ENCODE results near the gene HDAC9.
A peak's percentile ranks its signal among the peaks of the same experiment; 100 is the strongest.
"Not testable (repeated sequence)": the region's sequence is repeated elsewhere in the genome, so short reads cannot be mapped to it uniquely, and the experiment has no call there.

Gene HDAC9

DNA sequence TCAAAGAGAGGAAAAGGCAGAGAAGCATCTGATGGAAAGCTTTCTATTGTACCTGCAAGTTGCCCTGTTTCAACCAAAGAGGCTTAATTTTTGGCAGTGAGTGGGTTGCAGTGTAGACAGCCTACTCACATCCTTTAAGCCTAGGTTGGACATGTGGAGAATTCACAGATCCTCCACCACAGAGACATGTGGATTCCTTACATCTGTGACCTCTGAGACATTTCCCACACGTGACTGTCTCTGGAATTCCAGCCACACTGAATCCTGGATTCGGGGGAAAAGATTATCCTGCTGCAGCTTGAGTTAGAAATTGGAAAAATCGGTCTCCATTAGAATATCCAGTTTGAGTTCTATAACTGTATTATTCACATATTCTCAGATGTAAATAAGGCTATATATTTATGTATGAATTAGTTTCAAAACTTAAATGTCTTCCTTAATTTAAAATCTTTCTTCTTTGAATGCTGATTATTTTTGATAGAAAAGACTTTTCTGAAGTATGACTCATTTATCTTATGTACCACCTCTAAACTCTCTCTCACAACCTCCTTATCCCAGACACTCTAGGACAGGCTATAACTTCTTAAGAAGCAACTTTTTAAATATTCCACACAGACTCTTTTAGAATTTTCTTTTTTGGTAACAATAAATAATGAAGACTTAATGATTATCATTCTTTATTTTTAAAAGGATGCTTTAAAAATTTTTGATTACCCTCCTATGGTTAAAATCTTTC lies 498.6 kb downstream of the HDAC9 start:
- DNase-seq: peak; percentile 6

DNA sequence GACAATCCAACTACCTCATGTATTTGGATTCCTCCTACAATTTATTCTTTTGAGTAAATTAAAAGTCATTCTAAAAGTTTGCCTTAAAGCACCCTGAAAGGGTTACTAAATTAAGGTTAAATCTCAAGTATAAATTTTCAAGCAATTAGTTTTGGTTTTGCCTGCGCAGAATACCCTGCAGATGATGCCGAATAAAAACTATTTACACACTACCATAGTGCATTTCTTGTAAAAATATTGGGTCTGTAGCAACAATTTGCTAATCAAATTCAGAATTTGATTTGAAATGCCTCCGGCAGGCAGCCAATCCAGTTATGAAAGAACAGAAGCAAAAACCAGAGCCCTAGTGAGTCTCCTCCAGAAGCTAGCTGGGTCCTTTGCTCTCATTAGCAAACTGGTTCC lies 499.7 kb downstream of the HDAC9 start:
- DNase-seq: no peak

DNA sequence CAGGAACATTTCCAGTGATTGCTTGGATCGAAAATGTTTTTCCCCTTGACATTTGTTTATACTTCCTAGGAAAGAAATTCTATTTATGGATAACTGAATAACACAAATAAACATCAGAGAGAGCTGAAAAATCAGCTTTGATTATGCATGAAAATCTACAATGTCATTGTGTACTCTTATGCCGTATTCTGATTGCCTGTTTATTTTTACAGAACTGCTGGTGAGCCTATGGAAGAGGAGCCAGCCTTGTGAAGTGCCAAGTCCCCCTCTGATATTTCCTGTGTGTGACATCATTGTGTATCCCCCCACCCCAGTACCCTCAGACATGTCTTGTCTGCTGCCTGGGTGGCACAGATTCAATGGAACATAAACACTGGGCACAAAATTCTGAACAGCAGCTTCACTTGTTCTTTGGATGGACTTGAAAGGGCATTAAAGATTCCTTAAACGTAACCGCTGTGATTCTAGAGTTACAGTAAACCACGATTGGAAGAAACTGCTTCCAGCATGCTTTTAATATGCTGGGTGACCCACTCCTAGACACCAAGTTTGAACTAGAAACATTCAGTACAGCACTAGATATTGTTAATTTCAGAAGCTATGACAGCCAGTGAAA lies 500.4 kb downstream of the HDAC9 start:
- no peak for DNase-seq

DNA sequence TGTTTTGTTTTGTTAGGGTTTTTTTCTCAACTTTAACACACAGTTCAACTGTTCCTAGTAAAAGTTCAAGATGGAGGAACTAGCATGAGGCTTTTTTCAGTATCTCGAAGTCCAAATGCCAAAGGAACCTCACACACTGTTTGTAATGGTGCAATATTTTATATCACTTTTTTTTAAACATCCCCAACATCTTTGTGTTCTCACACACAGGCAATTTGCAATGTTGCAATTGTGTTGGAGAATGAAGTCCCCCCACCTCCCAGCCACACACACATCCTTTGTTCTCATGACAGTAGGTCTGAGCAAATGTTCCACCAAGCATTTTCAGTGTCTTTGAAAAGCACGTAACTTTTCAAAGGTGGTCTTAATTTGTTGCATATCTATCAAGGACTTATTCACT lies 501.0 kb downstream of the HDAC9 start:
- DNase-seq: no peak

DNA sequence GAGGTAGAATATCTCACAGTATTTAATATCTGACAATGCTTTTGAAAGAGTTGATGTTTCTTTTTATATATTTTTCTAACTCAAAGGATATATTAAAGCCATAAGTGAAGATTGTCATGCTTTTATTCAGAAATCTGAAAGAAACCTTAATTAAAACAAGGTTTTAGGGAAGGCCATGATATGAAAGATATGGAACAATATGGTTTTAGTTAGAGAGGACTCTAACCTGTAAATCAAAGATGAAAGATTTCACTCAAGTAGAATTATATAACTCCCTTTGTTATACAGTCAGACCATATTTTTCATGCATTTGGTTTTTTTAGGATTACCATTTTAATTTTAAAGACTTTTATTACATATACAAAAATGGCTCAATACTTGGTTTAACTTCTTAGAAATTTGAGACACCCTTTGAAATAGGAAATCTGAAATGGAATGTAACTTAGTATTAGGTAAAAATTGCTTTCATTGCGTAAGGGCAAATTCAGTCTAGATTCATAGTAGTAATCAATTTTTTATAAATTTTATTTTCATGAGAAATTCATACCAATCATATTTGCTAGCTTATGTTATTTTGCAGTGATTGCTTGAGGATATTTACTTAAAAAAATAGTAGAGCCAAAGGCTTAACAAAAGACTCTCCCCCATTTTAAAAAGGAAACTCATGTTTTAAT lies 502.1 kb downstream of the HDAC9 start:
- DNase-seq: no peak

DNA sequence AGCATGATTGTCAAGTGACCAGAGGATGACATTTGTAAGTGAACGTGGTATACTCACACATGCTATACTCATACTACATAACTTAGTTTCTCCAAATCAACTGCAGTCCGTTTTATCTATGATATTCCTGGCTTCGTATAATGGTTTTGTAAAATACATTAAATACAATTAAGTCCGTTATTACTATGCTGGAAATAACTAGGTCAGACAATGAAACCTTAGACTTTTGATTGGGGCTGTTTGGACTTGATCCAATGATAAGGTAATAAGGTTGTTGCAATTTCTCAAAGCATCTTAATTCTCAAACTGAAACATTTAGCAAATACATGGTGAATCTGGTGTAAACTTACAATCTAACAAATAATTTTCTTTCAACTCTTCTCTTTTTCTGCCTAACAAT lies 504.9 kb downstream of the HDAC9 start:
- DNase-seq: no peak

DNA sequence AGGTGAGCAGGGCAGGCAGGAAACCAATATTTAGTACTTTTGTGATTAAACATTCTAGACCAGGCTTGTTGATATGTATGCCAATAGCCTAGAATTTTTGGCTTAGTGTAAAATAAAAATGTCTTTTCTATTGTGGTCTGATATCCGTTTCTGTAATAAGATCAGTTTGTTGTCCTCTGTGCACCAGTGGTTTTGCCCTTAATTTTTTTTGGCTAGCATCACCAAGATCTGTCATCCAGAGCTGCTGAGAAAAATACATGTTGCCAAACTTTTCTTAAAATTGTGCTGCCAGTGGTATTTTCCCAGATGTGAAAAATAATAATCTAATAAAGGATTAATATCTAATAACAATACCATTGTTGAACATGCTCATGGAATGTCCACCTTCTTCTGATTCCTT lies 506.3 kb downstream of the HDAC9 start:
- DNase-seq: no peak

DNA sequence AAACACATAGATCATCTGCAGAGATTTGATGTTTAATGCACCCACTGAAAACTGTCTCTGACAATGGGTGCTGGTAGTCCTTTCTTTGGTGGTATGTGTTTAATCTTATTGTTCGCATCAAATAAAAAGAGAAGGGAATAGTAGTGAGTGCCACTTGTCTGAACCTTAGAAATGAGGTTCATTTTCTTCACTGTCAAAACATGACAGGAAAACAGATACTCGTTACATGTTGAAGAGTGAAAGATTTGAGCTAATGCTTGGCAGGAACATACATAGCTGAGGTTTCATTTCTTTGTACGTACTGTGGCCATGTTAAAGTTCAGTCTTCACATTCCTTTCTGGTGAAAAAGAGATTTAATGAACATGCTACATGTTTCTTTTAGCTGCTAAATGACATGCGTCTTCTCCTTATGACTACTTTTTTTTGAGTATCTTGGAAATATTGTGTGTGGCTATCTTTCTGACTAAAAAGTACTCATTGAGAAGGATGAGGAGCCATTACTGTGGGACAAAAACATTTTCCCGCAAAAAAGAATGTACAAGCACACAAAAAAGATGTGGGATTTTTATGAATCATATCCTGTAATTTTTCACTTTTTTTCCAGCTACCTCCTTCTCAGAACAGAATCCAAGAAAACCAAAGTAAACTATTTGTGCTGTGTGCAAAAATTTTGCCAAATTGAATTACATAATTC lies 513.8 kb downstream of the HDAC9 start:
- no peak for DNase-seq

DNA sequence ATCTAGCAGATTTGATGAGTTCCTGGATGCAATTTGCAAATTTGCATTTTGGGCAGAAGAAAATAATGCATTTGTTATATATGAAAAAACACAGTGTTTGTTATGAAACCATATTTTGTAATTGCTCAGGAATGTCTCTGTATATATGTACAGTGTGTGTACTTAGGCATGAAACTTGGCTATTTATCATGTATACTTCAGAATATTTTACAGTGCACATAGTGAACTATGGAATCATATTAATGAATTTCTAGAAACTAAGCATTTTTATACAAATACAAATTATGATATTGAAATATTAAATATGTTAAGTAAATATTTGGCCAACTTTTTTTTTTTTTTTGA lies 514.4 kb downstream of the HDAC9 start:
- no peak for DNase-seq

DNA sequence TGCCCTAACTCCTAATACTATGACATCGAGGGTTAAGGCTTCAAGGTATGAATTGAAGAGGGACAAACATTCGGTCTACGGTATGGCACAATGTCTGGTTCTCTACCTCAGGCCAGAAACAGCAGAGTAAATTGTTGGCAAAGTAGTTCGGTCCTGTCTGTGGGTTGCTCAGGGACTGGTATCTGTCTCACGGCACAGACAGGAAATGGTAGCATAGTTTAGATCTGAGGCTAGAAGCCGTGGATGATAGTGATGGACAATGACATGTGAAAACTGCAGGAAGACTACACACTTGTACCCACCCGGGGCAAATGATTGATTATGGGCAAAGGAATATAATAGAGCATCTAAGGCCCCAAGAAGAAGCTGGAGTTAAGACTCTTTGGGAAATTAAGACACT lies 515.7 kb downstream of the HDAC9 start:
- no peak for DNase-seq

DNA sequence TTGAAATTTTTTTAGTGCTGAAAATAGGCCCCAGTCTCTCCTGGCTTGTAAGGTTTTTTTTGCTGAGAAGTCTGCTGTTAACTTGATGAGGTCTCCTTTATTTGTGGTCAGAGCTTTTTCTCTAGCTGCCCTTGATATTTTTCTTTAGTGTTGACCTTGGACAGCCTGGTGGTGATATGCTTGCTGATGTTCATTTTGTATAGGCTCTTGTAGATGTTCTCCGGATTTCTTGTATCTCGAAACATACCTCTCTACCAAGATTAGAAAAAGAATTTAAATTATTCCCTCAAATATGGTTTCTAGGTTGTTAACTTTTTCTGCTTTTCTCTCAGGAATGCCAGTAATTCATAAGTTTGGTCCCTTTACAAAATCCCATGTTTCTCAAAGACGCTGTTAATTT lies 519.5 kb downstream of the HDAC9 start:
- no peak for DNase-seq

DNA sequence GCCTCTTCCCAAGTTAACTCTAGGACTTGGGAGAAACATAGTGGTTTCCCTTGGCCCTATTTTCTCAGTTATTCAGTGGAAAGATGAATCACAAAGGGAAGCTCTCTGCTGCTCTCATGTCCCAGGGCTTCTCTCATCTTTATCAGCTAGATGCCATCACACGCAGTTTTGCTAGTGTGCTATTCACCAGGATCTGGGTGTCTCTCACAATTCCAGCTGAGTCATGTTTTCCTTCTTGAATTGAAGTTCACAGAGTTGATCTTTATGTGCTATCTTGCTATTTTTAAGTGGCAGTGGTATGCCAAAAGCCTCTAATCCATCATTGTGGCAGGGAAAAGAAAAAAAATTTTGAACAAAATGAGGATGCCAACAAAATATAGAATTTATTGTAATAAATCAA lies 520.6 kb downstream of the HDAC9 start:
- no peak for DNase-seq

DNA sequence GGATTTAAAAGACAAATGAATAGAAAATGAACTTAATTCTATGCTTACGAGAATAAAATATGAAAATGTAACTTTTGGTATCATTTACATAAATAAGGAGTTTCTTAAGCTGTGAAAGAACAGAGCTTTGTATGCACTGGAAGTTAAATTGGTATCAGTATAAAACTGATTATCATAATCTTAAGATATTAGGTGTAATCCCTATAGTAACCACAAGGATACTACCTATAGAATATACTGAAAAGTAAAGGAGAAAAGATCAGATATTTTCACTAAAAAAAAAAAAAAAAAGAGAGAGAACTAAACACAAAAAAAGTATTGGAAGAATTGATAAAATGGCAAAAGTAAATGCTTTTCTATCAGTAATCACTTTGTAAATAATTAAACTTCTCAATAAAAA lies 521.8 kb downstream of the HDAC9 start:
- no peak for DNase-seq

DNA sequence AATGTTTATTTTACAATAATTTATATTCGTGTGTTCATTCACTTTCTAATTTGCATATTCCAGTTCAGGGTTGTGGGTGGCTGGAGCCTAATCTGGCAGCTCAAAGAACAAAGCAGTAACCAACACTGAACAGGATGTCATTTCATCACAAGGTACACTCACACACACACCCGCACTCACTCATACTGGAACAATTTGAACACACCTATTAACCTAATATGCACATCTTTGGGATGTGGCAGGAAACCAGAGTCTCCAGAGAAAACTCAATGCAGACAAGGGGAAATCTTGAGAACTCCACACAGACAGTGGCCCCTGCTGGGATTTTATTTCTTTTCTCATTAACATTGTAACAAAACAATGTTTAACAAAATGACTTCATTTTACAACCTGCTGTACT lies 524.5 kb downstream of the HDAC9 start:
- DNase-seq: no peak

DNA sequence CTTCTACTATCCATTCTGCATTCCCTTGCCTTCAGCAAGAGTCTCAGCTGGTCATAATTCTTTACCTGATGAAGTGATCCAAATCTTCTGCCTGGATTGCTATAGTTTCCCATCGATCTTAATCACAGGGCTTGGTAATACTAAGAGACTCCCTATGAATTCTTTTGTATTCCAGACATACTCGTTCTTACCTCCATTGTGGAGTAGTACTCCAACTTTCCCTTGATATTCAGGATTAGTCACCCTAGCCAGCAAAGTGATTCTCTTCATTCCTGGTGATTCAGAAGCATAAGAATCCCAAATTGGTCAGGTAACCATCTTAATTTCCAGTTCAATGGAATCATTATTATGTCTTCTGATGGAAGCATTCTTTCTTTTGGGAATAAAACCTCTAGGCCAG lies 525.2 kb downstream of the HDAC9 start:
- no peak for DNase-seq

DNA sequence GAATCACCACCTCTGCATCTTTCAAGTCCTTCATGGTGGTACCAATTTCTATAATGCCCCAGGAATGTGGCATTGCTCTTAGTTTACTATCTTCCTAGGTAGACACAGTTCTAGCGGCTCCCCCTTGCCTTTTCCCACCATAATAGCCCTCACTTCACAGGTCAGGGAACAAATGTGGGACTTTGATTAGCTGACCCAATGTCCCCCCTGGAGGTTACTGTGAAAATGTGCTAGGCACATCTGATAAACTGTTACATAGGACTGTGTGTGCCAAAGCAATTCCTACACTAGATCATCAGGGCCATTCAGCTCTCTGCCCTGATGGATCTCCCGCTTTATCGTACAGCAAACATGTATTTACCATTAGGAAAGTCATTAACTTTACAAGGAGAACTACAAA lies 527.9 kb downstream of the HDAC9 start:
- DNase-seq: no peak

DNA sequence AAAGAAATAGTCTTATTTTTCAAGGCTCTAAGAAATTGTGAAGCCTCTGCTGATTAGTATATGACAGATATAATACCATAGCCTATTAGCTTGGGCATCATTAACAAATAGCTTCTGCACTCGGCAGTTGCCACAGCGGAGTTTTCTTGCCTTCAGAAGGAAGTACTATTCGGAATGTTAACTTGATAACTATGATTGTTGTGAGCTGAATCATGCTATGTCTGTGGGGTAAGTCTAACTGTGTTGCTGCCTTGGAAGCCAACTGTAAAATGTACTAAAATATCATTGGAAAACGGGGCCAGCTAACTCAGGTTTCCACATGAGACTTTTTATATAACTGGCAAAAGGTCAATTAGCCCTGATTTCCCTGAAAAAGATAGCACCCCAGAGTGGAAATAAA lies 528.7 kb downstream of the HDAC9 start:
- DNase-seq: no peak

DNA sequence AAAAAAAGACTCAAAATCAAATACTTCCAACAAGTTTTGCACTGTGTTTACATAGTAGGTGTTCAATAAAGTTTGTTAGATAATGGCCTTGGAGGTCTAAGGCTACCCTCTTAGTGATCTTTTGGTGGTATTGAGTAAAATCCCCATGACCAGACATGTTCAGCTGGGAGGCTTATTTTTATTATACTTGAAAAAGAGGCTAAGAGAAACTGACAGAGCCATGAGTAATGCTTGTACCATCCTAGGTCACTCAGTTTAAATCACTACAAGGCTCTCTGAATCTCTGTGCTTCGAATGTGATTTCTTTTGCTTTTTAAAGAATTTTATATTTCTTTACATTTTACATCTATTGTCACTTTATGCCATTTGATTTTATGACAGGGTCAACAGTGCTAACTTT lies 531.3 kb downstream of the HDAC9 start:
- DNase-seq: no peak

DNA sequence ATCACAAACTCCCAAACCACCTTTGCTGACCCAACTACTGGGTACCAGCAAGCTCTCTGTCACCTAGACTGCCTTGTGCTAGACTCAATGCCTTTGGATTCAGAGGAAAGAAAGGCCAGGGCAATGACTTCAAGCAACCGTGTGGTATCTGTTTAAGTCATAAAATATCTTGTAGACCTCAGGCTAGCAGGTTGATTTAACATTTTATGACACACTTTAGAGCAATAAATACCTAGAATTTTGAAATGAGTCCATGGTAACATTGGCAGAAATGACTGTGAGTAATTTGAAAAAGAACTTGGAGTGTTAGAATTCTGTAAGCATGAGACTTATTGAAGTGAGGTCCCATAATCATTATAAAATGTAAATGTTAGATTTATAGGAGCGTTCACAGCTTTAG lies 534.7 kb downstream of the HDAC9 start:
- no peak for DNase-seq

DNA sequence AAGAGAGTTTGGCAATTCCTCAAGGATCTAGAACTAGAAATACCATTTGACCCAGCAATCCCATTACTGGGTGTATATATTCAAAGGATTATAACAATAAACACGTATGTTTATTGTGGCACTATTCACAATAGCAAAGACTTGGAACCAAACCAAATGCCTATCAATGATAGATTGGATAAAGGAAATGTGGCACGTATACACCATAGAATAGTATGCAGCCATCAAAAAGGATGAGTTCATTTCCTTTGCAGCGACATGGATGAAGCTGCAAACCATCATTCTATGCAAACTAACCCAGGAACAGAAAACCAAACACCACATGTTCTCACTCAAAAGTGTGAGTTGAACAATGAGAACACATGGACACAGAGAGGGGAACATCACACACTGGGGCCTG lies 537.4 kb downstream of the HDAC9 start:
- not testable (repeated sequence) for DNase-seq

DNA sequence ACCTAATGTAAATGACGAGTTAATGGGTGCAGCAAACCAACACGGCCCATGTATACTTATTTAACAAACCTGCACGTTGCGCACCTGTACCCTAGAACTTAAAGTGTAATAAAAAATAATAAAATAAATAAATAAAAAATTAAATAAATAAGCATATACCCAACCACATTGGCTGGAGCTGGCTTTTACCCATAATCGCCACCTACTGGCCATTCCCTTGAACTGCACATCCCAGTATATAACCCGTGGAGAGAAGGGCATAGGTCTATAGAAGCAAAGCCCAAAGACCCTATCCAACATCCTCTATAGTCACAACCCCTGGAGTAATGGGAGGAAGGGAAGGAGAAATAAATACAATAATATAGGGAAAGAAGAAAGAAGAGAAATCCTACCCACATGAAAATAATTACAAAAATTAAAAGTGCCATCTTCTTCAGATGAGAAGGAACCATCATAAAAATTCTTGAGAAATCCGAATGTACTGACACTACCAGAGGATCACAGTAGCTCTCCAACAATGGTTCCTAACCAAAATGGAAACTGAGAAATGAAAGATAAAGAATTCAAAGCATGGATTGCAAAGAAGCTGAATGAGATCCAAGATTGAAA lies 556.3 kb downstream of the HDAC9 start:
- DNase-seq: no peak
